ENCODE results near the gene KIAA1328. TPM values are rescaled to one million over a fixed set of nuclear protein-coding genes. Genes with fewer than 3 reads are reported as not detected.

Gene KIAA1328
- total RNA-seq, 1 donor from 2014 or later, result 9.2 TPM

GRCh38 chr18:37276111-37276890 is 447.4 kb downstream of the KIAA1328 start:
- H3K4me3 Mint-ChIP-seq (ENCODE audit: unreplicated experiment), result no peak overlapping the region
- no peaks in the 10 kb centered on the region for H3K9me3 Mint-ChIP-seq (ENCODE audit: unreplicated experiment)
- peaks cover 8% of the 10 kb centered on the region for H3K27me3 Mint-ChIP-seq (ENCODE audit: unreplicated experiment)
- H3K27ac Mint-ChIP-seq (ENCODE audit: unreplicated experiment), result no peak overlapping the region
- no peak for DNase-seq (ENCODE audit: low spot score)
- no peaks in the 10 kb centered on the region for H3K36me3 Mint-ChIP-seq (ENCODE audit: low read depth, unreplicated experiment)
- peaks cover 10% of the 10 kb centered on the region for H3K4me1 Mint-ChIP-seq (ENCODE audit: unreplicated experiment)
- TF ChIP-seq CTCF (IDR thresholded peaks at IDR 0.05; ENCODE audit: unreplicated experiment), result no peak

- Mint-ChIP-seq H3K4me3 (ENCODE audit: unreplicated experiment) (no peak overlapping the region), H3K4me1 (ENCODE audit: unreplicated experiment) (peaks cover 10% of the 10 kb centered on the region), H3K9me3 (ENCODE audit: unreplicated experiment) (no peaks in the 10 kb centered on the region), H3K27me3 (ENCODE audit: unreplicated experiment) (peaks cover 8% of the 10 kb centered on the region), H3K36me3 (ENCODE audit: low read depth, unreplicated experiment) (no peaks in the 10 kb centered on the region), H3K27ac (ENCODE audit: unreplicated experiment) (no peak overlapping the region)
- TF ChIP-seq CTCF (IDR thresholded peaks at IDR 0.05; ENCODE audit: unreplicated experiment), result no peak
- no peak for DNase-seq (ENCODE audit: low spot score)
Observed at GRCh38 chr18:37277804-37278203, 448.9 kb downstream of the KIAA1328 start.

Other genes starting within 250 kb of the KIAA1328 start
- gene TPGS2, start 125 bp upstream of the KIAA1328 start, total RNA-seq (ENCODE audit: unreplicated experiment), result 138 TPM

All from endothelial cell (in vitro differentiated cells).